Measurements from ENCODE around the gene SLC4A8. TPM values are rescaled to one million over a fixed set of nuclear protein-coding genes. Genes with fewer than 3 reads are reported as not detected.

The SLC4A8 gene
- total RNA-seq, 1 experiment from 2014 or later = 3.0 TPM

DNA sequence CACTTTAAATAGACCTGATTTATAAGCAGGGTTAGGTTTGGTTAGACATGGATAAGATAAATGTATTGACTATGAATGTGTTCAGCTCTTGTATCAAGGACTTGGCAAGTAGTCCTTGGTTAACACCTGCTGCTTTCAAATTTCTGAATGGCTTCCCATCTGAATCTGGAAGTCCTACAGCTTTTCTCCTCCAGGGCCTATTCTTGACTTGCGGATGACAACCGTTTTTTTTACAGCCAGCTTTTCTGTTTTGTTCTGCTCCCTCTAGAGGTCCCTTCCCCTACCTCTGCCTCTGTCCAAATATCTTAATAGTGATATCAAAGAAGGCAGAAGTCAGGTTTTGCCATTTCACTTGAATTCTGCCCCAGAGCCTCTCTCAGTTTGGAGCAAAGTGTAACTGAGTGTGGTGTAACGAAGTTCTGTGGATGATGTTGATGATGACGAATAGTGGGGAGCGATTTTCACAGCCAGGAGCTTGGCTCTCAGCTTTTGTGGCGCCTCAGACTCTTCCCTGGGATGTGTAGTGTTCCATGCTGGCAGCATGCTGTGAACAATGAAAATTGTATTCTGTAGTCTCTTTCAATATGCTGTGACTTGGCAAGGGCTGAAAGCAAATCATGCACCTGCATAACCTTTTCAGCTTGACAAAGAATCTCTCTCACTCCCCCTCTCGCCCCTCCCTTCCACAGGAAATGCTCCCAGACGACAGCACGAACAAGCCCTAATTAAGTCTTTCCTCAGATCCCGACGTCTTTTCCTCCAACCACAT is 5.0 kb upstream of the SLC4A8 start:
- Histone ChIP-seq H3K36me3 (ENCODE audit: low read depth) (no peaks in the 10 kb centered on the region), H3K27ac (no peak overlapping the region), H3F3A (ENCODE audit: insufficient read depth, low read depth) (no peaks in the 10 kb centered on the region; the same call in 1 of the 2 replicates), H4K20me1 (ENCODE audit: insufficient read depth) (no peaks in the 10 kb centered on the region), H3K9me2 (ENCODE audit: insufficient read depth) (no peaks in the 10 kb centered on the region), H2AFZ (no peak overlapping the region), H3K79me2 (ENCODE audit: low read depth) (no peaks in the 10 kb centered on the region), H3K4me3 (no peak overlapping the region), H3K4me1 (replicated peaks; ENCODE audit: insufficient read depth) (no peaks in the 10 kb centered on the region), H3K9me3 (ENCODE audit: insufficient read depth, low read depth) (no peaks in the 10 kb centered on the region), H3K27me3 (ENCODE audit: insufficient read depth, low read depth) (no peaks in the 10 kb centered on the region), H3K4me2 (no peak overlapping the region)
- intact Hi-C loops (cut with micrococcal nuclease; ENCODE audit: unreplicated experiment) = loop anchor here (5.0 kb wide), 1 partner anchor 403 kb away; no protein-coding TSS in a partner anchor
- BruUV-seq (replicated peaks) = no TSS peak
- no peak for TF ChIP-seq EZH2 (IDR thresholded peaks at IDR 0.05; ENCODE audit: low read depth)
- TF ChIP-seq, protein P1, sequence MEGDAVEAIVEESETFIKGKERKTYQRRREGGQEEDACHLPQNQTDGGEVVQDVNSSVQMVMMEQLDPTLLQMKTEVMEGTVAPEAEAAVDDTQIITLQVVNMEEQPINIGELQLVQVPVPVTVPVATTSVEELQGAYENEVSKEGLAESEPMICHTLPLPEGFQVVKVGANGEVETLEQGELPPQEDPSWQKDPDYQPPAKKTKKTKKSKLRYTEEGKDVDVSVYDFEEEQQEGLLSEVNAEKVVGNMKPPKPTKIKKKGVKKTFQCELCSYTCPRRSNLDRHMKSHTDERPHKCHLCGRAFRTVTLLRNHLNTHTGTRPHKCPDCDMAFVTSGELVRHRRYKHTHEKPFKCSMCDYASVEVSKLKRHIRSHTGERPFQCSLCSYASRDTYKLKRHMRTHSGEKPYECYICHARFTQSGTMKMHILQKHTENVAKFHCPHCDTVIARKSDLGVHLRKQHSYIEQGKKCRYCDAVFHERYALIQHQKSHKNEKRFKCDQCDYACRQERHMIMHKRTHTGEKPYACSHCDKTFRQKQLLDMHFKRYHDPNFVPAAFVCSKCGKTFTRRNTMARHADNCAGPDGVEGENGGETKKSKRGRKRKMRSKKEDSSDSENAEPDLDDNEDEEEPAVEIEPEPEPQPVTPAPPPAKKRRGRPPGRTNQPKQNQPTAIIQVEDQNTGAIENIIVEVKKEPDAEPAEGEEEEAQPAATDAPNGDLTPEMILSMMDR (conservative IDR thresholded peaks at IDR 0.05) = no peak
- no peak for DNase-seq
- CTCF ChIA-PET = interaction anchor here (0.6 to 1.4 kb wide), 3 partner anchors 12 to 113 kb away, joined by 3 to 4 read pairs (median 3); no protein-coding TSS in a partner anchor
- POLR2A ChIA-PET (ENCODE audit: unreplicated experiment) = no interaction called here

- intact Hi-C loops (cut with micrococcal nuclease; ENCODE audit: unreplicated experiment) = loop anchor here (1.0 to 5.0 kb wide), 6 partner anchors 111 to 599 kb away; no protein-coding TSS in a partner anchor
- no TSS peak for BruUV-seq (replicated peaks)
- Histone ChIP-seq H3K79me2 (ENCODE audit: low read depth) (no peaks in the 10 kb centered on the region), H2AFZ (no peak overlapping the region), H3K9me2 (ENCODE audit: insufficient read depth) (no peaks in the 10 kb centered on the region), H3K27me3 (ENCODE audit: insufficient read depth, low read depth) (no peaks in the 10 kb centered on the region), H3K4me3 (no peak overlapping the region), H3K36me3 (ENCODE audit: low read depth) (no peaks in the 10 kb centered on the region), H4K20me1 (ENCODE audit: insufficient read depth) (no peaks in the 10 kb centered on the region), H3K4me1 (replicated peaks; ENCODE audit: insufficient read depth) (no peaks in the 10 kb centered on the region), H3K4me2 (no peak overlapping the region), H3K9me3 (ENCODE audit: insufficient read depth, low read depth) (no peaks in the 10 kb centered on the region), H3F3A (ENCODE audit: insufficient read depth, low read depth) (no peaks in the 10 kb centered on the region; the same call in 1 of the 2 replicates), H3K27ac (no peak overlapping the region)
- ChIA-PET POLR2A (ENCODE audit: unreplicated experiment) (interaction anchor here (0.6 kb wide), 1 partner anchor 357 kb away, joined by 3 read pairs; no protein-coding TSS in a partner anchor), CTCF (interaction anchor here (0.6 to 1.2 kb wide), 4 partner anchors 50 to 1187 kb away, joined by 3 to 7 read pairs (median 5); no protein-coding TSS in a partner anchor)
- peak; percentile 56 to 58 for DNase-seq
- TF ChIP-seq EZH2 (IDR thresholded peaks at IDR 0.05; ENCODE audit: low read depth) = no peak
- TF ChIP-seq, protein P1 (conservative IDR thresholded peaks at IDR 0.05) = peak; percentile 74
Observed at GRCh38 chr12:51421266-51421884, 3.3 kb upstream of the SLC4A8 start.

DNA sequence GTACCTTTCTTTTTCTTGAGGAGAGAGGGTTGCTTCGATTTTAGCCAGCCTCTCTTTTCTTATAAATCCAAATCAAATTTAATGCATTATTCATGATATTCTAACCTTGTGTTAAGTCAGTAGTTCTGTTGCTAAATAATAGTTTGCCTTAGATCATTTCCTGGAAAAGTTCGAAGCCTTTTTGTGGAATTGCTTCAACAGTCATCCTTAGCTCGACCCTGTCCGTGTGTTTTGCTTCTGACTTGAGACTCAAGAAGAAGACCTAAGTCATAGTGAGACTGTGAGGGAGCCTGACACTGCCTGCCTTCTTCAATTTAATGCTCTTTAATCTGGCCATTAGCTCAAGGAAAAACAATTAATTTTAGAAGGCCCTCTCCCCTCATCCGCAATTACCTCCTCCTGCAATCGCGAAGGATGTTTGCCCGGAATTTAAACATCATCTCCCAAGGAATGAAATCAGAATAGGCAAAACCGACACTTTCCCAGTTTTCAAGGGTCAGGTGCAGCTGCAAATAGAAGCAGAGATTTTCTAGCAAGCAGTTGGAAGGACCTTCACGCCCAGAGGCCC is 453 bp upstream of the SLC4A8 start:
- peak overlapping the region; percentile 11; the same call in 1 of the 2 replicates for H3K4me2 ChIP-seq
- H3F3A ChIP-seq (ENCODE audit: insufficient read depth, low read depth) = no peaks in the 10 kb centered on the region; the same call in 1 of the 2 replicates
- H3K4me3 ChIP-seq = no peak overlapping the region
- H3K27me3 ChIP-seq (ENCODE audit: insufficient read depth, low read depth) = no peaks in the 10 kb centered on the region
- no peak overlapping the region for H3K27ac ChIP-seq
- BruUV-seq (replicated peaks) = no TSS peak
- H3K9me2 ChIP-seq (ENCODE audit: insufficient read depth) = no peaks in the 10 kb centered on the region
- H3K4me1 ChIP-seq (replicated peaks; ENCODE audit: insufficient read depth) = no peaks in the 10 kb centered on the region
- POLR2A ChIA-PET (ENCODE audit: unreplicated experiment) = no interaction called here
- CTCF ChIA-PET = interaction anchor here (1.1 kb wide), 1 partner anchor 12 kb away, joined by 3 read pairs; no protein-coding TSS in a partner anchor
- DNase-seq = no peak
- no peaks in the 10 kb centered on the region for H3K36me3 ChIP-seq (ENCODE audit: low read depth)
- no peaks in the 10 kb centered on the region for H4K20me1 ChIP-seq (ENCODE audit: insufficient read depth)
- intact Hi-C loops (cut with micrococcal nuclease; ENCODE audit: unreplicated experiment) = loop anchor here (5.0 kb wide), 1 partner anchor 398 kb away; no protein-coding TSS in a partner anchor
- TF ChIP-seq EZH2 (IDR thresholded peaks at IDR 0.05; ENCODE audit: low read depth) = no peak
- TF ChIP-seq, protein P1 (conservative IDR thresholded peaks at IDR 0.05) = no peak
- H3K79me2 ChIP-seq (ENCODE audit: low read depth) = no peaks in the 10 kb centered on the region
- no peaks in the 10 kb centered on the region for H3K9me3 ChIP-seq (ENCODE audit: insufficient read depth, low read depth)
- no peak overlapping the region for H2AFZ ChIP-seq
